NCI-H748 (cell line): ENCODE results near the gene ERCC6L.

Experiments
- DNase-seq: peaks from one replicate; lab custom pipeline; 2025; ENCODE audit not compliant: unreplicated experiment; lab: John Stamatoyannopoulos, UW

ERCC6L gene, protein sequence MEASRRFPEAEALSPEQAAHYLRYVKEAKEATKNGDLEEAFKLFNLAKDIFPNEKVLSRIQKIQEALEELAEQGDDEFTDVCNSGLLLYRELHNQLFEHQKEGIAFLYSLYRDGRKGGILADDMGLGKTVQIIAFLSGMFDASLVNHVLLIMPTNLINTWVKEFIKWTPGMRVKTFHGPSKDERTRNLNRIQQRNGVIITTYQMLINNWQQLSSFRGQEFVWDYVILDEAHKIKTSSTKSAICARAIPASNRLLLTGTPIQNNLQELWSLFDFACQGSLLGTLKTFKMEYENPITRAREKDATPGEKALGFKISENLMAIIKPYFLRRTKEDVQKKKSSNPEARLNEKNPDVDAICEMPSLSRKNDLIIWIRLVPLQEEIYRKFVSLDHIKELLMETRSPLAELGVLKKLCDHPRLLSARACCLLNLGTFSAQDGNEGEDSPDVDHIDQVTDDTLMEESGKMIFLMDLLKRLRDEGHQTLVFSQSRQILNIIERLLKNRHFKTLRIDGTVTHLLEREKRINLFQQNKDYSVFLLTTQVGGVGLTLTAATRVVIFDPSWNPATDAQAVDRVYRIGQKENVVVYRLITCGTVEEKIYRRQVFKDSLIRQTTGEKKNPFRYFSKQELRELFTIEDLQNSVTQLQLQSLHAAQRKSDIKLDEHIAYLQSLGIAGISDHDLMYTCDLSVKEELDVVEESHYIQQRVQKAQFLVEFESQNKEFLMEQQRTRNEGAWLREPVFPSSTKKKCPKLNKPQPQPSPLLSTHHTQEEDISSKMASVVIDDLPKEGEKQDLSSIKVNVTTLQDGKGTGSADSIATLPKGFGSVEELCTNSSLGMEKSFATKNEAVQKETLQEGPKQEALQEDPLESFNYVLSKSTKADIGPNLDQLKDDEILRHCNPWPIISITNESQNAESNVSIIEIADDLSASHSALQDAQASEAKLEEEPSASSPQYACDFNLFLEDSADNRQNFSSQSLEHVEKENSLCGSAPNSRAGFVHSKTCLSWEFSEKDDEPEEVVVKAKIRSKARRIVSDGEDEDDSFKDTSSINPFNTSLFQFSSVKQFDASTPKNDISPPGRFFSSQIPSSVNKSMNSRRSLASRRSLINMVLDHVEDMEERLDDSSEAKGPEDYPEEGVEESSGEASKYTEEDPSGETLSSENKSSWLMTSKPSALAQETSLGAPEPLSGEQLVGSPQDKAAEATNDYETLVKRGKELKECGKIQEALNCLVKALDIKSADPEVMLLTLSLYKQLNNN

DNA sequence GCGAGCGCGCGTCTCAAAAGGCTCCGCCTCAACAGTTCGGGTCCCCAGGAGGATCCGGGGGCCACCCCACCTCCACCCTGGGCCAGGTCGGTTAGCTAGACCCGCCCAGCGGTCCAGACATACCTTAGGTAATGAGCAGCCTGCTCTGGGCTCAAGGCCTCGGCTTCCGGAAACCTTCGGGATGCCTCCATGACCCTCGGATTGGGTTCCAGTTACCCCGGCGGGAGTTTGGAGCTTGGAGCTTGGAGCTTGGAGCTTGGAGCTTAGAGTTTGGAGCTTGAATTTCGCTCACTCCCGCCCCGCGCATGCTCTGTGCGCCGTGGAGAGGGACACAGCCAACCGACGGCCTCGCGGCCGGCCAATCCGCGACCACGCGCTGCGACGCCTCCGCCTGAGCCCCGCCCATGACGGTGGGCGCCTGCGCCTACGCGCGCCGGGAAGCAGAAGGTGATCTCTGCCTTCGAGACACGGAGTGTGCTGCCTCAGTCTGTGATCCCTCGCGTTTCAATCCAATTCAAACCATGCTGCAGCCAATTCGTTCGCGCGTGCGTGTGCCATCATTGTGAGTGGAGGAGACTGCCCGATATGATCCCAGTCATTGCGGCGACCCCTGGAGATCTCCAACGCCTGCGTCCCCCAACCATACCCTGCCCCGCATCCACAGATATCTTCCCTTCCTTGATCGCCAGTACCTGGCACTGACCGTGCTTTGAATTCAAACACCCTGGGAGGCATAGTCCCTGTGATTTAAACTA is at the start of gene ERCC6L:
ERCC6L (minus strand) TSS at position 307 of the 755 bp plus-strand sequence; CDS start at position 191, 116 bp downstream.
- DNase-seq = peak; percentile 93

DNA sequence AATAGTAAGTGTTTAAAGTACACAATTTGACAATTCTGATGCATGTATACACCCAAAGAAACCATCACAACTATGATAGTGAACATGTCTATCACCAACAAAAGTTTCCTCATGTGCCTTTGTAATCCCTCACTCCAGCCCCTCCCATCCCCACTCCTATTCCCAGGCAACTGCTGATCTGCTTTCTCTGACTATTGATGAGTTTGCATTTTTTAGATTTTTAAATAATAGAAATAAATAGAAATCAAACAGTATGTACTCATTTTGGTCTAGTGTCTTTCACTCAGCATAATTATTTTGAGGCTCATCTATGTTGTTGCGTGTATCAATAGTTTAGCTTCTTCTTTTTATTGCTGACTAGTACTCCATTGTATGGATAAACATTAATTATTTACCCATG is 43.5 kb upstream of the ERCC6L start:
- no peak for DNase-seq

DNA sequence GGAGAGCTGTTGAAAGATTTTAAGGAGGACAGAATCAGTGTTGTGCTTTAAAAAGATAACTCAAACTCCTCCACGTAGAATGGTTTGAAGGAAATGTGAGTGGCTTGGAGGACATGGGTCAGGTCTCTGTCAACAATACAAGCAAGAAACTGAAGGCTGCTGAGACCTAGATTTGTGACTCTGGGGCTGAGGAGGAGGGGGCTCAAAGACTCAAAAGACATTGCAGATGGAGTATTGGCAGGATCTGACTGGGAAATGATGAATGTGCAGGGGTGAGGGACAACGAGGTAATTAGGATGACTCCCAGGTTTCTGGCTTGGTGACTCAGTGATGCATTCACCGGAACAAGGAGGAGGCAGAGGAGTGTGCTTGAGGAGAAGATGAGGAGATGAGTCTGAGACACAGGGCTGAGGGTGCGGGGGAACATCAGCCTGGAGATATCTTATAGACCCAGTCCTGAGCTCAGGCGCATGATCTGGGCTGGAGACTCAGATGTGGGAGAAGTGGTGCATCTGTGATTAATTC is 41.6 kb upstream of the ERCC6L start:
- DNase-seq = no peak

DNA sequence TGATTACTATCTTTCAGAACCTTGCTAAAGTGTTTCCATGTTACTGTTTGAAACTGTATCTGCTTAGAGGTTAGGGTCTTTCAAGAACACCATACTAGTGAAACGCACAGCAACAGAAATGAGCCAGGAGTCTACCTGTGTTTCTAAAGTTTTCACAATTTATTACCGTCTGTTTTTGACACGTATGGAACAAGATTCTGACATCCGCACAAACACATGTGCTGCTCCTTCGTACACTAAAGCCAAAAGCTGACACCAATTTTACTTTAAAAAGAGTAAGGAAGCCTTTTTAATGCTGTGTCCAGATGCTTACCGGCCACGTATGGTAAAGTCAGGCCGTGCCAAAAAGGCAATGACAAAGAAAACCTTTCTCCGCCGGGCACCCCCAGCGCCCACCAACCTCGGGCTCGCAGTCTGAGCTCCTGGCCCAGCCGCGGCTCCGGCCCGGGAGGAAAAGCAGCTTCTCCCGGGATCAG is 37.7 kb upstream of the ERCC6L start:
- DNase-seq = peak; percentile 21

DNA sequence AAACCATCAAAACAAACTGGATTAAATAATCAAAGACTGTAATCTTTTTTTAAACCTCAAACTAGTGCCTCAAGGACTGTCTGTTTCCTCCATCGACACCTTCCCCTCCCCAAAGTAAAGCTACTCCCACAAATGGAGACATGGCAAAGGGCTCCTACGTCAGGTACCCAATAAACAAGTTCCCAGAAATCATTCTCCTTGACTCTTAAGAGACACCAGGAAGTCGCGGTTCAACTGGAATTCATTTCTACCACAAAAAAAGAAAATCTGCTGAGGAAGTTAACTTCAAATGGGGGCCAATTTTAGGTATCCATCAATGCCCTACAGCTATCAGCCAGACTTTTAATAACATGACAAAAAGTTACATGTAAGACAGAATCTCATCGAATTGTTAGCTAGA is 35.7 kb upstream of the ERCC6L start:
- DNase-seq = no peak

DNA sequence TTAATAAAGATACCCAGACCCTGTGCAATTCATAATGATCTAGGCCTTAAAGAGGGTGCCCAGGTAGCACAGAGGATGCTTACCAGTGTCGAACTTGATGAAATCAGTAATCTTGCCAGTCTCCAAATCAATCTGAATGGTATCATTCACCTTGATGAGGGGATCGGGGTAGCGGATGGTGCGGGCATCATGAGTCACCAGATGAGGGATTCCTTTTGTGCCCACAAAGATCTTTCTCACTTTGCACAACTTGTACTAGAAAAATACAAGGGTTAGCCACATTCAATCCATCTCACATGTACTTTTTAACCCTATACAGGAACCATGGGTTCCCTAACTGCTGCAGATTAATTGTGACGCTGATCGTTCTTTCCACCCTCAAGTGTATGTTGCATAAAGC is 34.9 kb upstream of the ERCC6L start:
- no peak for DNase-seq

DNA sequence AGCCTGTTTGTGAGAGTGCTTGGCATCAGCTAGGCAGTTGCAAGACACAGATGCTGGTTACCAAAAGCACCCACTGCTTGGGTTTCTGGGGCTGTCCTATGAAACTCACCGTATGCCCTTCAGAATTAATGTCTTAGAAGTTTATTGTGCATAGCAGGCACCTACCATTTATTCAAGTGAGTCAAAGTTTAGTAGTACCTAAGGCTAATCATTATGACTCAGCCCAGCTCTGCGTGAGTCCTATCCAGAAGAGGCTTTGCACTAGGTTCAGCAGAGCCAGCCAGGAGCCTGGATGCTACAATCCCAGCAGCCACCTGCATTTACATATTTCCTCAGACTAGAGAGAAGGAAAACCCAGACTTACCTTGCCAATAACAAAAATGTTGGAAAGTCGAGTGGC is 34.0 kb upstream of the ERCC6L start:
- DNase-seq = no peak

DNA sequence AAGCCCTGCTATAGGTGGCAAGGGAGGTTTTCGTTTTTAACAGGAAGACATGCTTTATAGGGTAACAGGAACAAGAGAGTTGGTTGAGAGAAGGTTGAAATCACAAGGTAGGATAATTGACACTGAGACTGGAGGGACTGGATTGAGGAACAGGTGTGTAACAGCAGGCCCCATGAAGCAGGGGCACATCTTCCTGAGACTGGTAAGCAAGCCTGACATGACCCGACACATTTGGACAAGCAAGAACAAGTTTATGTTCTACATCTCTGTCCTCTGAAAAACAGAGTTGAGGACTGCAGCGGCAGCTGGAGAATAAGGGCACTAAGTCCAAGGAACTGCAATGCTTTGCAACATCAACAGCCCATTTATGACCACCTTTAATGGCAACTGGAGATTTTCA is 33.0 kb upstream of the ERCC6L start:
- no peak for DNase-seq

DNA sequence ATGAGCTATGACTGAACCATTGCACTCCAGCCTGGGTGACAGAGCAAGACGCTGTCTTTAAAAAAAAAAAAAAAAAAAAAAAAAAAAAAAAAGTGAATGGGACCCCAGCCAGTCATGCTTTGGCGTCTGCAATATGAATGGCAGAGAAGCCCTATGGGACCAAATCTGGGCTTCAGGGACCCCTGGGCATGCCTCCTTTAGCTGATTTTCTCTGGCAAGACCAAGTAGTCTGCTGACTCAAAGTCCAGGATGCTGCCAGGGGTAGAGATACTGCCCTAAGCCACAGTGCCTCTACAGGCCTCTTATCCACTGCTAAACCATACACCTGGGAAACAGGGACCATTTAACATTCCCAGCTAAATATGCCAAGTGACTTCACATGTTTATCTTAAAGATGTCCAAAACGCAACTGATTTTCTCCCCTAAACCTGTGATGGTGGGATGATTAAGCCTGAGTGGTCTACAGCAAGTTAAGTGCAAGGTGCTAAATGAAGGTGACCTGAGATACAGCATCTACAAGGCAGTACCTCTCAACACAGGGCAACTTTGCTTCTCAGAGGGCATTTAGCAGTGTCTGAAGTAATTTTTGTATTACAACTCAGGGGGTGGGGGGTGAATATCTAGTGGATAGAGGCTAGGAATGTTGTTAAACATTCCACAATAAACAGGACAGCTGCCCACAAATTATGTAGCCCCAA is 32.4 kb upstream of the ERCC6L start:
- DNase-seq = no peak

DNA sequence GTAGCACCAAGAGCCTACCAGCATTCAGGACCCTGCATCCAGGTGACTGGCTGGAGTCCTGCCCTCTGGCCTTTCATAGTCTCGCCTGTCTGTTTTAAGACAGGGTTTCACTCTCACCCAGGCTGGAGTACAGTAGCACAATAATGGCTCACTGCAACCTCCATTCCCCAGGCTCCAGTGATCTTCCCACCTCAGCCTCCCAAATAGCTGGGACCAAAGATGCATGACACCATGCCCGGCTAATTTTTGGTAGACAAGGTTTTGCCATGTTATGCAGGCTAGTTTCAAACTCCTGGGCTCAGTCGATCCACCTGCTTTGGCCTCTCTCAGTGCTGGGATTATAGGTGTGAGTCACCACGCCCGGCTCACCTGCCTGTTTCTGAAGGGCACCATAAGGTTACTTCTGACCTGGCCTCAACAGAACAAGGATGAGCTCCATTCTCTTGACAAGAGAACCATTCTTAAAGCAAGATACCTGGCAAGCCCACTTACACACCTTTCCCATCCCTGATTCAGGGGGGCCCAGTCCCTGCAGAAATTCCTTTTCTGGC is 31.6 kb upstream of the ERCC6L start:
- no peak for DNase-seq

DNA sequence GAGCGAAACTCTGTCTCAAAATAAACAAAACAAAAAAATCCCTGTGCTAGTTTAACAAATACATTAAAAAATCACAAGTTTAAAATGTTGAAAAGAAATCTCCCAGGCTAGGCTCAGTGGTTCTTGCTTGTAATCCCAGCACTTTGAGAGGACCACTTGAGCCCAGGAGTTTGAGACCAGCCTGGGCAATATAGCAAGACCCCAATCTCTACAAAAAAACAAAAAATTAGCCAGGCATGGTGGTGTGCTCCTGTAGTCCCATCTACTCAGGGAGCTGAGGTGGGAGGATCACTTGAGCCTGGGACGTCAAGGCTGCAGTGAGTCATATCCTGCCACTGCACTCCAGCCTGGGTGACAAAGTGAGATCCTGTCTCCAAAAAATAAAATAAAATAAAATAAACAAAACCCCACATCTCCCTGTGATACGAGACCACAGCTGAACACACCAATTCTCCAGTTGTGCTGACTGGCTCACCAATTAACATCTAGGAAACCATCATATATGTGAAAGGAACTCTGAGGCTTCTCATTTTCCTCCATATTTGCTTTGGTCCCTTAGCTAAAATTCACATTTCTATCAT is 30.9 kb upstream of the ERCC6L start:
- no peak for DNase-seq

DNA sequence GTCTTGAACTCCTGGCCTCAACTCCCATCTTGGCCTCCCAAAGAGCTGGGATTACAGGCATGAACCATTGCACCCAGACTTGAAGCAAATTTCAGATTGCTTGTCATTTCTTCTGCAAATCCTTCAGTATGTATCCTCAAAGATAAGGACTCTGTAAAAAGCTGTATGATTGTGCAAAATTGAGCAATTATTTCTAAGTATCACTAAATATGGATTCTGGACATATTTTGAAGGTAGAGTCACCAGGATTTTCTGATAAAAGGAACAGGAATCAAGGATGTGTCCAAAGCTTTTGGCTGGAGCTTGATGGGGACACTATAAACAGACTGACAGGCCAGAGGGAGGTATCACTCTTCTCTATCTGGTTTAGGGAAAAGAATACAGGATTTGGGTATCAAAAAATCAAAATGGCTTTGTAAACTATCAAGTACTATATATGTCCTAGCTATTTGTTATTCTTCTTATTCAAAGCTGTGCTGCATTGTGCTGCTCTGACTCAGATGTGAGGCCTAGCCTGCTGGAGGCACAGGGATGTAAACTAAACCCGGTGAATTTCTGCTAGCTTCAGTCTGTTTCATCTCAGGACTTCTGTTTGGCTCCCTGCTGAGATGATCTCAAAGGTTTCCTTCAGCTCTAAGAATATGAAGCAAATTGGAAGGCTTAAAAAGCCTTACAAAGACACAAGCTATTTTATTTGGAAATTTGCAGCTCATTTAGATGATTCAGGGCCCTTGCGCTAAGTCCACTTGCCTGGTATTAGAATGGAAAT is 30.0 kb upstream of the ERCC6L start:
- DNase-seq = no peak

DNA sequence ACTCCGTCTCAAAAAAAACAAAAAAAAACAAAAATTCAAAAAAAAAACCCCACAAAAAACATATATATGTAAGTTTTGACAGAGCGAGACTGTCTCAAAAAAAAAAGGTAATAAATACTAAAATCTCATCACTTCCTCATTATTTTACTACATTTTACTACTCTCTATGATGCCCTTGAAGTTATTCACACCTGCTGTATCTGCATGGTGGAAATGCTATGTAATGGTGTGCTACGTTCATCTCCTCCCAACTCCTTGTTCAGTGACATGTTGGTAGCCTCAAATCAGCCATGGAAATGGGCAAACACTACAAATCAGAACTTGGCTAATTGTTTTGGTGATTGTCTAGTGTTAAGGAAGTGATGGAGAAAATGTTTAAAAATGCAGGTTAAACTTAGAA is 26.4 kb upstream of the ERCC6L start:
- no peak for DNase-seq

DNA sequence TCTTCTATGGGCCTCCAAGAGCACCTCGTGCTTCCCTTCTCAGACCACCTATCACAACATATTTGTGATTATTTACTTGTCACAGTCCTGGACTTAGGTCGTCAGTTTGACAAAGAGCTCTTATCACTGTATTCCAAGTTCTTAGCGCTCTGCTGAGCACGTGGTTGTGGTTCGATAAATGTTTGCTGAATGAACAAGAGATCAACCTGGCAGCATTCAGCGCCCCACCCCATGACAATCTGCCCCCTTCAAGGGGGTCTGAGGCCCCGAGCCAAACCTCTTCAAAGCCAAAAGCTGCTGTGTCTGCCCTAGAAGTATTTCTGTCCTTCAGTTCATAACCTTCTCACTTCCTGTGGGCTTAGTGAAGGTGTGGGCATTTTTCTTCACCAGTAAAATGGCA is 23.2 kb upstream of the ERCC6L start:
- DNase-seq = no peak

DNA sequence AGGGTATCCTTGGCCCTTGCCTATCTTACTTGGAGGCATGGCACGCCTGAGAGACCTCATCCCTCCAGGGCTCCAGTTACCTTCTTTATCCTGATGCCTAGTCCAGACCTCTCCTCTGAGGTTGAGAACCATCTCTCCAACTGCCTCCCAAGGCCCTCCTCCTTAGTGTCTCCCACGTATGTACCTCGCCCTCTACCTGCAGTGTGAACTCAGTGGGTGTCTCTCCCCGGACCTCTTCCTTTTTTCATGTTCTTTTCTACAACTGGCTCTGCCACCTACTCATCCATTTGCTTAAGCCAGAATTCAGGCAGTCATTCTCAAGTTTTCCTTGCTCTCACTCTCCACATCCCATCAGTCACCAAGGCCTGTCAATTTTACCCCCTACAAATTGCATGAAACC is 21.6 kb upstream of the ERCC6L start:
- DNase-seq = no peak

DNA sequence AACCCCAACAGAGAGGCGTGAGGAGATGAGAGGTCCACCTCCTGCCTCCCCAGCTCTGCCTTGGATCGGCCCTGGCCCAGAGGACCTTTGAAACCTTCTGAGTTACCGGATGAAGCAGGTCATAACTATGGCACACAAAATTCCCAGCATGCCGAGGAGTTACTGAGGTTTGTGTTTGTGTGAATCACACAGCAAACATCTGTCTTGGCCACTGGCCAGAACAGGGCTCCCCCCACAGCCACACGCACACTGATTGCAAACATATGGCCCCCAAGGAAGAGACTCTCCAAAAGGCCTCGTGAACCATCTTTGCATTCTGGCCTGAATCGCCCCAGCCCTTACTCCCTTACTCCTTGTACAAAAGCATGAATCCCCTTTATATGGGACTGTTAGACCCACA is 19.3 kb upstream of the ERCC6L start:
- DNase-seq = peak; percentile 66

DNA sequence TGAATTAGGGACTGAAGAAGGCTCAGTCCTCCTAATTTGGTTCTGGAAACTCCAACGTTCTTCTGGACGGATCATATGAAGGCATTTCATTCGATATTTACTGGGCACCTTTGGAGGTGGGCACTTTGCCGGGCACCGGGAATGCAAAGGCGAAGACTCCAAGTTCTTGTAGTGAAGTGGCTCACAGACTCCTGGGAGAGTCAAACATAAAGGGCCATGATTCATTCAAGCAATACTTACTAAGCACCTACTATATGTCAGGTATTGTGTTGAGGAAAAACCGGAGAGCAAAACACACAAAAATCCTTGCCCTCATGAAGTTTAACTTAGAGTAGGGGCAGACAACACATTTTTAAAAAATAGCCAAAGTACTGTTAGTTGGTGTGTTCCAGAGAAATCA is 17.0 kb upstream of the ERCC6L start:
- DNase-seq = no peak

DNA sequence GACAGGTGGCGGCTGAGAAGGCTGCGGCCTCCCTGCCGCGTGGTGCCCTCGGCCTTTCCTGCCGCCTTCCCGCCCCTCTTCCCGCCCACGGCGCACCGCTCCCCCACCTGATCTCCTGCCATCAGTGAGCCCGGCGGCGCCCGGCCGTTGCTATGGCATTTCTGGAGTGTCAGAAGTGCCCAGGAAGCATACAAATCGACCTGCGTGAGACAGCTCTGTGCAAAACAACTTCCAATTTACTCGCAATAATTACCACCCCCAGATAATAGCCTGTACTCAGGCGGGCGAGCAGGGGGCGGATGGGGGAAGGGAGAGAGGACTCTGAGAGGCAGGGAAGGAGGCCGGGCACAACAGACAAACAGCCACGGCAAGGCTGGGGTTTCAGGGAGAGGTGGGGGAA is 16.6 kb upstream of the ERCC6L start:
- peak; percentile 98 for DNase-seq
